ENCODE results near the gene PER3.

PER3 gene

DNA sequence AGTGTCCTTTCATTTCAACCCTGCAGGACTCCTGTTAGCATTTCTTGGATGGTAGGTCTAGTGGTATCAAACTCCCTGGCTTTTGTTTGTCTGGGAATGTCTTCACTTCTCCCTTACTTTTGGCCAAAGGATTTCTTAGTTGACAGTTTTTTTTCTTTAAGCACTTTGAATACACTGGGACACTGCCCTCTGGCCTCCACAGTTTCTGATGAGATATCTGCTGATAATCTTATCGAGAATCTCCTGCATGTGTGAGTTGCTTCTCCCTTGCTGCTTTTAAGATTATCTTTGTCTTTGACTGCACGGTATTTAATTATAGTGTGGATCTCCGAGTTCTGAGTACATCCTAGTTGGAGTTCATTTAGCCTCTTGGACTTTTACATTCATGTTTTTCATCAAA is 55.4 kb downstream of the PER3 start:
- DNase-seq = no peak

GRCh38 chr1:7842517-7842916 is 58.4 kb downstream of the PER3 start:
- DNase-seq = no peak

DNA sequence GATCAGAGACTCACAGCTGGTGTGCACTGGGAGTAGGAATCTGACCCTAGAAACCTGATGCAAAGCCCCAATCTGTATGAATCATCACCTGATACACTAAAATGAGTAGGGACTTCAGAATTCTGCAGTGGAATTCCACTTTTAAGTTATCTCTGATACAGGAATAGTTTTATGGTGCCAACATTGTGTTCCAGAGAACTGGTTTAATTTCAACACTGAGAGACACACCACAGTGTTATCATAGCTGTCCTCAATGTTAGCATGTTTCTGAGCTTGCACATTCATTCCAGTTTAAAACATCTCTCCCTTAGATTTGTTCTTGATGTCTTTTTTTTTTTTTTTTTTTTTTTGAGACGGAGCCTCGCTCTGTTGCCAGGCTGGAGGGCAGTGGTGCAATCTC is 61.7 kb downstream of the PER3 start:
- DNase-seq = no peak

- DNase-seq = no peak
These were observed 62.6 kb downstream of the PER3 start for GRCh38 chr1:7846656-7847055.

DNA sequence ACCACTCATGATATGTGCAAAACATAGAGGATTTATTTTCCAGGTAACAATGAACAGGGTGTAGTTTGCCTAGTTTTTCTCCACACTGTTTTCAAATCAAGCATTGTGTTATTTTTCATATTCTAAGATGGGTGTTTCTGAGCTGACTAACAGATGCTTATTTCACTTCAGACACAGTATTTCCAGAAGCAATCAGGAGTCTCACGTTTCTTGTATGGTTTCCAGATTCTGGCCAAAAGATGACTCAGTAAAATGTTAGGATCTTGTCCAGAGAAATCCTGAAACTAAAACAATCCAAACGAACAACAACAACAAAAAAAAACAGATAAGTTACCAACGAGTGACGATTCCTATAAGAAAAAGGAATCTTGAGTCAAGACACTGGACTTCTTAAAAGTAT is 63.5 kb downstream of the PER3 start:
- DNase-seq = no peak

DNA sequence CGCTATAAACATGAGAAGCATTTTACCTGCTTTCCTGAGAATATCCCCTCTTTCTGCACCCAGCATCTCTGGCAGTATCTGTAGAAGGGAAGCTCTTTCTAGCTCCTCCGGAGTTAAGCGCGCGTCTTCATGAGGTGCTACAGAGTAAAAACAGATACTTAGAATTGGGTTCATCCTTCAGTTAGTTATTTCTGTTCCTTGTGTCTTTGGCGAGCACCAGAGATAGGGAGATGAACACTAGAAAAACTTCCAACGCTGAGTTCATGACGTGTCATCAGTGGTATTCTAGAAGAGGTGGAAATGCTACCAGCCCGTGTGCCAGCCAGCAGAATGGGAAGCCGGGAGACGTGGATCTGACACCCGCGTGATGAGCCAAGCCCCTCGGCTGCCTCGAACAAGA is 66.7 kb downstream of the PER3 start:
- no peak for DNase-seq

- DNase-seq = no peak
These were observed 69.0 kb downstream of the PER3 start, which contains the start of gene UTS2 for GRCh38 chr1:7852804-7853683. Gene UTS2 (minus strand): TSS chr1:7853065. CDS start chr1:7853003, 62 bp downstream.

GRCh38 chr1:7853684-7854026 is 69.6 kb downstream of the PER3 start:
- DNase-seq = no peak

- no peak for DNase-seq
These were observed 72.3 kb downstream of the PER3 start for GRCh38 chr1:7856345-7856744.

- no peak for DNase-seq
These were observed 72.9 kb downstream of the PER3 start for GRCh38 chr1:7857000-7857399.

- no peak for DNase-seq
These were observed 73.9 kb downstream of the PER3 start for GRCh38 chr1:7857985-7858384.

DNA sequence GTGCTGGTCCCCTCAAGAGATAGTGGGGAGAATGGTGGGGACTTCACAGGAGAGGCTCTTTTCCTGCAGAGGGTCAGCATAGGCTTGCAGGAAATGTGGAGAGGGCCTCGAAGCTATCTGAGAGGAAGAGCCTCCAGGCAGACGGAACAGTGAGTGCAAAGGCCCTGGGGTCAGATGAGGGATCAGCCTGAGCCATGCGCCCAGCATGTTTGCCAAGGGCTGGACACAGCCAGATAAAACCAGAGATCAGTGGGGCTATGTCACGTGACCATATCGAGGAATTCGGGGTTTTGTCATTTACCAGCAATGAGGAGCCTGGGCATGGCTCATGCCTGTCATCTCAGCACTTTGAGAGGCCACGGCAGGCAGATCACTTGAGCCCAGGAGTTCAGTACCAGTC is 75.3 kb downstream of the PER3 start:
- no peak for DNase-seq

DNA sequence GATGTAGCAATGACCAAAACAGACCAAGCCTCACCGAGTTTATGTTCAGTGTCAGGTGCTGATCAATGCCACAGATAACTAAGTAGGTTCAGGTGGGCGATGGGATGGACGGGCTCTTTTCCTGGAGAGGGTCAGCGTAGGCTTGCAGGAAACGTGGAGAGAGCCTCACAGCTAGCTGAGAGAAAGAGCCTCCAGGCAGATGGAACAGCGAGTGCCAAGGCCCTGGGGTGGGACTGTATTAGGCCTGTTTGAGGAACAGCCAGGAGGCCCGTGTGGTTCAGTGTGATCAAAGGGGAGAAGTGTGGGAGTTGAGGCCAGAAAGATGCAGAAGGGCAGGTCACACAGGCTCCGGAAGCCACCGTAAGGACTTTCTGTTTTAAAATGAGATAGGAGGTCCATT is 76.0 kb downstream of the PER3 start:
- DNase-seq = no peak

DNA sequence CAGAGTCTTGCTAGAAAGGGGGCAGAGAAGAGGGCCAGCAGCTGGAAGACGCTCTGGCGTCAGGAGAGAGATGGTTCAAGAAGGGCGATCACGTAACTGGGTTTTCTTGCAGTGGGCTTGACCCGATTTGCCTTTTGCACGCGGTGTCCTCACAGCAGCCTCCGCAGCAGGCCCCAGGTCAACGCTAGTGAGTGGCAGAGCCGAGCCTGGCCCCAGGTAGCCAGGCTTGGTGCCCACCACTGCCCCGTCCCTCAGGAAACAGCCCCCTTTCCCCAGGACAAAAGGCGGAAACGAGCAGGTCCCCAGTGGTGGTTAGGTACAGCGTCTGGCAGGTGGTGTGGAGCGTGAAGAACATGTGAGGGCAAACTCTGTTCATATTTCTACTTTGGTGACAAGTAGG is 77.4 kb downstream of the PER3 start:
- no peak for DNase-seq

- no peak for DNase-seq
These were observed 78.3 kb downstream of the PER3 start for GRCh38 chr1:7862211-7863060.

- DNase-seq = no peak
These were observed 79.8 kb downstream of the PER3 start for GRCh38 chr1:7863756-7864328.

- DNase-seq = no peak
These were observed 81.9 kb downstream of the PER3 start for GRCh38 chr1:7865978-7866377.

GRCh38 chr1:7868070-7868780 is 84.1 kb downstream of the PER3 start:
- DNase-seq = no peak

- DNase-seq = no peak
These were observed 85.2 kb downstream of the PER3 start for GRCh38 chr1:7869136-7869920.

GRCh38 chr1:7871136-7871535 is 87.0 kb downstream of the PER3 start:
- DNase-seq = no peak

- DNase-seq = no peak
These were observed 90.0 kb downstream of the PER3 start for GRCh38 chr1:7873801-7874795.

All from NCI-H2081 (cell line).